HepG2 (cell line): Measurements from ENCODE around the gene TANGO2. TPM values are rescaled to one million over a fixed set of nuclear protein-coding genes. Genes with fewer than 3 reads are reported as not detected.

Experiments used
- ATAC-seq: fragments of 200-7000 bp; cut with Tn5 transposase; 3 replicates; pipeline ENCODE4 v1.9.1; 2020; ENCODE audit warnings: mild to moderate bottlenecking, moderate library complexity
- BruUV-seq: library from RNA; stranded (reverse); fragments of 400-500 nt; replicated peaks from 2 replicates; lab custom pipeline; 2021; lab: Mats Ljungman, UMichigan
- CTCF ChIA-PET: fragments of 300-600 bp; formaldehyde crosslinking; extraction: SDS; loops from one replicate; lab custom pipeline; 2021; ENCODE audit warnings: low total read pairs, inconsistent platforms, low intra/inter-chr PET ratio; lab: Yijun Ruan, JAX
- POLR2A ChIA-PET: fragments of 350-600 bp; sonication (Branson Sonifier 250); formaldehyde crosslinking; loops from one replicate; lab custom pipeline; 2020; ENCODE audit warnings: antibody characterized with exemption, inconsistent platforms; lab: Yijun Ruan, JAX
- DNase-seq: peaks from one replicate; pipeline ENCODE4 v3.0.0-alpha.2; 2015; ENCODE audit warnings: low spot score
- FAIRE-seq: peaks from 3 replicates; lab custom pipeline; 2011; peaks lifted over from hg19 to GRCh38; lab: Jason Lieb, UNC
- H2AFZ ChIP-seq: one replicate; pipeline ENCODE4 v1.6.1; 2011; ENCODE audit warnings: low read length, inconsistent platforms
- H3K27ac ChIP-seq: fragments of 300-600 bp; 3 replicates; pipeline ENCODE4 v1.8.0; 2011; ENCODE audit warnings: mixed run types, mild to moderate bottlenecking, mixed read lengths, low read length, inconsistent platforms; ENCODE audit not compliant: insufficient read depth; ENCODE audit errors: extremely low read length
- H3K27me3 ChIP-seq, 2 experiments: fragments of 200-600 bp in 1 of 2; 2 replicates in 1 of 2; 3 replicates in 1 of 2; pipeline versions ENCODE4 v1.6.0 to v1.8.0; 2011; ENCODE audit warnings: low read length in 2 of 2, mild to moderate bottlenecking in 2 of 2, moderate library complexity in 2 of 2, inconsistent platforms in 1 of 2; ENCODE audit not compliant: insufficient read depth in 2 of 2, control insufficient read depth in 1 of 2
- H3K36me3 ChIP-seq, 2 experiments: fragments of 200-600 bp in 1 of 2; replicated peaks in 1 of 2; 2 replicates in 1 of 2; 3 replicates in 1 of 2; pipeline versions ENCODE4 v1.5.1 to v1.8.0; 2011; ENCODE audit warnings: low read length in 2 of 2, inconsistent platforms in 1 of 2; ENCODE audit not compliant: insufficient read depth in 2 of 2, control insufficient read depth in 1 of 2
- H3K4me1 ChIP-seq: 2 replicates; pipeline ENCODE4 v1.5.1; 2012; ENCODE audit warnings: low read length, inconsistent platforms; ENCODE audit not compliant: insufficient read depth
- H3K4me2 ChIP-seq: 2 replicates; pipeline ENCODE4 v1.6.0; 2011; ENCODE audit warnings: low read depth, low read length, inconsistent platforms
- H3K4me3 ChIP-seq, 3 experiments: fragments of 200-600 bp in 1 of 3; sonication (generic), shearing (Covaris generic) in 1 of 3; replicated peaks in 1 of 3; 2 replicates each; pipeline ENCODE4 v1.5.1; 2011 to 2016; ENCODE audit warnings: low read length in 3 of 3, inconsistent platforms in 2 of 3, low read depth in 2 of 3, mild to moderate bottlenecking in 2 of 3, control low read depth in 1 of 3, mixed read lengths in 1 of 3; ENCODE audit not compliant: insufficient read depth in 1 of 3
- H3K79me2 ChIP-seq: one replicate; pipeline ENCODE4 v1.6.1; 2011; ENCODE audit warnings: low read length, inconsistent platforms; ENCODE audit not compliant: insufficient read depth
- H3K9ac ChIP-seq: 2 replicates; pipeline ENCODE4 v1.6.0; 2011; ENCODE audit warnings: mild to moderate bottlenecking, low read depth, low read length, inconsistent platforms; ENCODE audit not compliant: insufficient read depth
- H3K9me3 ChIP-seq: 2 replicates; pipeline ENCODE4 v1.5.1; 2012; ENCODE audit warnings: mild to moderate bottlenecking, low read length
- H4K20me1 ChIP-seq: 2 replicates; pipeline ENCODE4 v1.6.0; 2011; ENCODE audit warnings: inconsistent platforms, mild to moderate bottlenecking, low read length, moderate library complexity; ENCODE audit not compliant: insufficient read depth
- GATA4 ChIP-seq: sonication (generic); IDR thresholded peaks from 2 replicates; pipeline ENCODE4 v1.6.1; 2016; ENCODE audit warnings: antibody characterized with exemption, low read depth, borderline replicate concordance
- HMGA1 ChIP-seq: sonication (generic); formaldehyde crosslinking; conservative IDR thresholded peaks from 2 replicates; pipeline ENCODE4 v1.4.0; 2020; ENCODE audit warnings: missing genetic modification reagents
- HOXA7 ChIP-seq: sonication (generic); formaldehyde crosslinking; IDR thresholded peaks from 2 replicates; pipeline ENCODE4 v1.8.1; 2022; ENCODE audit warnings: mild to moderate bottlenecking, missing genetic modification reagents, moderate library complexity
- ZFP36 ChIP-seq: fragments of 150-350 bp; IDR thresholded peaks from 2 replicates; pipeline ENCODE4 v1.6.1; 2018; ENCODE audit warnings: borderline replicate concordance, low read length, low read depth; ENCODE audit not compliant: partially characterized antibody
- ZFX ChIP-seq: sonication (generic); formaldehyde crosslinking; IDR thresholded peaks from 2 replicates; pipeline ENCODE4 v1.4.0; 2020; ENCODE audit warnings: mild to moderate bottlenecking, low read depth, missing genetic modification reagents, moderate library complexity
- ZNF382 ChIP-seq: sonication (generic); formaldehyde crosslinking; IDR thresholded peaks from 2 replicates; pipeline ENCODE4 v1.5.0; 2020; ENCODE audit warnings: missing genetic modification reagents, mild to moderate bottlenecking, borderline replicate concordance
- WGBS: methylation state at CpG from one replicate; pipeline ENCODE4 v1.1.6; 2017; ENCODE audit warnings: low lambda C conversion rate; 5-methylcytosine and 5-hydroxymethylcytosine counted together
- in situ Hi-C: cut with HindIII; loops from 2 replicates; pipeline ENCODE4 v1.10.0; 2017; ENCODE audit warnings: low pct_unique_long_range_greater_than_20kb; ENCODE audit not compliant: extremely low pct_ligation_motif_present
- intact Hi-C: fragments of 100-400 bp; cut with micrococcal nuclease; formaldehyde crosslinking; loops from one replicate; pipeline ENCODE4 v1.10.0; 2022; ENCODE audit not compliant: unreplicated experiment
- polyA plus RNA-seq, 8 experiments: library from polyadenylated mRNA; depleted of rRNA in 3 of 8; stranded (reverse) in 7 of 8; unstranded in 1 of 8; fragments of >200 nt; fragmentation: Illumina TruSeq in 4 of 8; extraction: Trizol in 4 of 8; gene quantifications; 2 replicates each; pipeline versions ENCODE4 v1.2.1 to v1.2.3, GENCODE V29; 2011 to 2016; ENCODE audit warnings: low read depth in 4 of 8, missing spikeins in 1 of 8, mixed read lengths in 1 of 8; ENCODE audit not compliant: insufficient read depth in 1 of 8
- total RNA-seq, 5 experiments: library from RNA; depleted of rRNA; stranded (reverse); fragments of >200 nt; fragmentation: Illumina TruSeq; extraction: Trizol; gene quantifications; 2 replicates each; pipeline ENCODE4 v1.2.3, GENCODE V29; 2016; ENCODE audit warnings: low read depth in 1 of 5
- TF ChIP-seq, protein P1 (sequence below): IDR thresholded peaks from 2 replicates; pipeline ENCODE4 v1.6.1; 2016; ENCODE audit warnings: low read depth, missing genetic modification reagents, missing compliant biosample characterization

The TANGO2 gene
- total and polyA plus RNA-seq, 2 of the 13 experiments (the other 11 are each of a cell fraction or from before 2014, with no cell fraction given) = 12.9 to 14.8 TPM

DNA sequence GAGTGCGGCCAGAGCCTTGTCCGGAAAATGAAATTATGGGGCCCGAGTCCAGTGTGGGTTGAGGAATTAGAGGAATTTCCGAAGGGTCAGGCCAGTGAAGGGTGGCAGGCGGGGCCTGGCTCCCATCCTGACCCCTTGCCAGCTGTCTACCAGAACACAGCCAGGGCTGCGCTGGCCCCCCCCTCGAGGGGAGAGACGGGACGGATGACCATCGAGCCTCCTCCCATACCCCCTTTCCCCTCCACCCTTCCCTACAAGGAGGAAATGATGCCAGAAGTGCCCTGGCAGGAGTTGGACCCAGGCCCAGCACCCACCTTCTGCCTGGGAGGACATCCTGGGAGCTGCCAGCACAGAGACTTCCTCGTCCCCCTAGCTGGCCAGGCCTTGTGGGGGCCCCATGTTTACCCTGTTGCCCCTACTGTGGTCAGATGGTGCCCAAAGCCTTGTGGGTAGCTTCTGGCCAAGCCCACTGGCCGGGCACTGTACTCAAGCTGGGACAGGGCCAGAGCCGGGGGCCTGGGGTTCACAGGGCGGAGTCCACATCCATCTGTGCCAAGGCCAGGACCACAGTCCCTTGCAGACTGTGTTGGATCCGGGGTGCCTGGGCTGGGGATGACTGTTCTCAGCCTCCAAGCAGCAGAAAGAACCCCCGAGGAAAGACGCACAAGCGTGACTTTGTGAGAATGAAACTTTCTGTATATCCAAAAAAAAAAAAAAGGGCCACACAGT is 25.1 kb upstream of the TANGO2 start:
- BruUV-seq = no TSS peak
- Histone ChIP-seq H3K27ac (no peak overlapping the region), H4K20me1 (no peaks in the 10 kb centered on the region; the same call in 1 of the 2 replicates), H3K27me3 (0 out of 5 replicates have a peak, but pooled peaks cover 0 to 1% of the 10 kb centered on the region in 2 experiments), H3K4me3 (no peak overlapping the region), H2AFZ (no peak overlapping the region), H3K4me1 (peaks cover 25% of the 10 kb centered on the region), H3K4me2 (no peak overlapping the region), H3K79me2 (no peaks in the 10 kb centered on the region), H3K9ac (no peak overlapping the region), H3K9me3 (no peaks in the 10 kb centered on the region), H3K36me3 (no peaks in the 10 kb centered on the region)
- 88% methylated on average over 7 of the region's 18 CpGs for WGBS
- TF ChIP-seq GATA4 (no peak), HMGA1 (CRISPR knock-in tag) (no peak), ZFX (CRISPR knock-in tag) (no peak), ZFP36 (no peak), ZNF382 (CRISPR knock-in tag) (no peak), HOXA7 (CRISPR knock-in tag) (no peak)
- TF ChIP-seq, protein P1, sequence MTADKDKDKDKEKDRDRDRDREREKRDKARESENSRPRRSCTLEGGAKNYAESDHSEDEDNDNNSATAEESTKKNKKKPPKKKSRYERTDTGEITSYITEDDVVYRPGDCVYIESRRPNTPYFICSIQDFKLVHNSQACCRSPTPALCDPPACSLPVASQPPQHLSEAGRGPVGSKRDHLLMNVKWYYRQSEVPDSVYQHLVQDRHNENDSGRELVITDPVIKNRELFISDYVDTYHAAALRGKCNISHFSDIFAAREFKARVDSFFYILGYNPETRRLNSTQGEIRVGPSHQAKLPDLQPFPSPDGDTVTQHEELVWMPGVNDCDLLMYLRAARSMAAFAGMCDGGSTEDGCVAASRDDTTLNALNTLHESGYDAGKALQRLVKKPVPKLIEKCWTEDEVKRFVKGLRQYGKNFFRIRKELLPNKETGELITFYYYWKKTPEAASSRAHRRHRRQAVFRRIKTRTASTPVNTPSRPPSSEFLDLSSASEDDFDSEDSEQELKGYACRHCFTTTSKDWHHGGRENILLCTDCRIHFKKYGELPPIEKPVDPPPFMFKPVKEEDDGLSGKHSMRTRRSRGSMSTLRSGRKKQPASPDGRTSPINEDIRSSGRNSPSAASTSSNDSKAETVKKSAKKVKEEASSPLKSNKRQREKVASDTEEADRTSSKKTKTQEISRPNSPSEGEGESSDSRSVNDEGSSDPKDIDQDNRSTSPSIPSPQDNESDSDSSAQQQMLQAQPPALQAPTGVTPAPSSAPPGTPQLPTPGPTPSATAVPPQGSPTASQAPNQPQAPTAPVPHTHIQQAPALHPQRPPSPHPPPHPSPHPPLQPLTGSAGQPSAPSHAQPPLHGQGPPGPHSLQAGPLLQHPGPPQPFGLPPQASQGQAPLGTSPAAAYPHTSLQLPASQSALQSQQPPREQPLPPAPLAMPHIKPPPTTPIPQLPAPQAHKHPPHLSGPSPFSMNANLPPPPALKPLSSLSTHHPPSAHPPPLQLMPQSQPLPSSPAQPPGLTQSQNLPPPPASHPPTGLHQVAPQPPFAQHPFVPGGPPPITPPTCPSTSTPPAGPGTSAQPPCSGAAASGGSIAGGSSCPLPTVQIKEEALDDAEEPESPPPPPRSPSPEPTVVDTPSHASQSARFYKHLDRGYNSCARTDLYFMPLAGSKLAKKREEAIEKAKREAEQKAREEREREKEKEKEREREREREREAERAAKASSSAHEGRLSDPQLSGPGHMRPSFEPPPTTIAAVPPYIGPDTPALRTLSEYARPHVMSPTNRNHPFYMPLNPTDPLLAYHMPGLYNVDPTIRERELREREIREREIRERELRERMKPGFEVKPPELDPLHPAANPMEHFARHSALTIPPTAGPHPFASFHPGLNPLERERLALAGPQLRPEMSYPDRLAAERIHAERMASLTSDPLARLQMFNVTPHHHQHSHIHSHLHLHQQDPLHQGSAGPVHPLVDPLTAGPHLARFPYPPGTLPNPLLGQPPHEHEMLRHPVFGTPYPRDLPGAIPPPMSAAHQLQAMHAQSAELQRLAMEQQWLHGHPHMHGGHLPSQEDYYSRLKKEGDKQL (CRISPR knock-in tag) = no peak
- DNase-seq = no peak
- POLR2A ChIA-PET = no interaction called here
- CTCF ChIA-PET = no interaction called here
- intact Hi-C loops (no loop called here), in situ Hi-C loops (no loop called here)
- no peak for ATAC-seq
- no peak for FAIRE-seq
